K562 (cell line): ENCODE data around the gene RCOR2. TPM values are rescaled to one million over a fixed set of nuclear protein-coding genes. Genes with fewer than 3 reads are reported as not detected.

ENCODE experiments used
- ARID2 ChIP-seq: fragments of 450-650 bp; IDR thresholded peaks from 2 replicates; pipeline ENCODE4 v1.6.1; 2017; ENCODE audit warnings: antibody characterized with exemption, mild to moderate bottlenecking
- ARID3B ChIP-seq: fragments of 250-450 bp; sonication (Bioruptor Pico); IDR thresholded peaks from 2 replicates; pipeline ENCODE4 v1.4.0; 2020; ENCODE audit warnings: borderline replicate concordance
- ATF2 ChIP-seq: sonication (generic); formaldehyde crosslinking; IDR thresholded peaks from 2 replicates; pipeline ENCODE4 v1.8.1; 2022; ENCODE audit warnings: missing genetic modification reagents
- BHLHE40 ChIP-seq: IDR thresholded peaks from 2 replicates; pipeline ENCODE4 v1.6.1; 2011; ENCODE audit warnings: low read length, improper control_type of control experiment
- CHD4 ChIP-seq: fragments of 200-600 bp; sonication (generic); IDR thresholded peaks from 3 replicates; pipeline ENCODE4 v1.6.1; 2012; ENCODE audit warnings: low read depth, mild to moderate bottlenecking, mixed read lengths, low read length, inconsistent platforms; ENCODE audit not compliant: insufficient read depth, insufficient replicate concordance, poor library complexity, severe bottlenecking
- CREB3L1 ChIP-seq: fragments of 450-650 bp; IDR thresholded peaks from 2 replicates; pipeline ENCODE4 v1.6.1; 2014; ENCODE audit warnings: low read depth, mild to moderate bottlenecking, moderate library complexity, borderline replicate concordance
- E2F1 ChIP-seq: sonication (generic); formaldehyde crosslinking; IDR thresholded peaks from 2 replicates; pipeline ENCODE4 v1.8.1; 2023; ENCODE audit warnings: mild to moderate bottlenecking, missing genetic modification reagents, moderate library complexity
- ETV1 ChIP-seq: fragments of 450-650 bp; conservative IDR thresholded peaks from 2 replicates; pipeline ENCODE4 v1.6.1; 2016; ENCODE audit warnings: missing genetic modification characterization, control low read depth, low read depth, missing compliant biosample characterization
- HLTF ChIP-seq: fragments of 450-650 bp; IDR thresholded peaks from 2 replicates; pipeline ENCODE4 v1.6.1; 2016
- HMGN3 ChIP-seq: IDR thresholded peaks from 2 replicates; pipeline ENCODE4 v1.6.1; 2011; ENCODE audit warnings: borderline replicate concordance, low read depth, mild to moderate bottlenecking, mixed read lengths, low read length; ENCODE audit not compliant: insufficient read length; ENCODE audit errors: extremely low read depth
- HNRNPUL1 ChIP-seq: fragments of 200-400 bp; formaldehyde crosslinking; IDR thresholded peaks from 2 replicates; pipeline ENCODE4 v1.6.1; 2017; ENCODE audit warnings: low read length
- MAX ChIP-seq: sonication (generic); formaldehyde crosslinking; IDR thresholded peaks from 2 replicates; pipeline ENCODE4 v1.9.0; 2022; ENCODE audit warnings: mild to moderate bottlenecking, missing genetic modification reagents
- MYC ChIP-seq, 2 experiments: fragments of 250-450 bp in 1 of 2; sonication (Bioruptor Pico) in 1 of 2; IDR thresholded peaks; 2 replicates each; pipeline versions ENCODE4 v1.5.1 to v1.6.1; 2012 to 2021; ENCODE audit warnings: low read depth in 2 of 2, borderline replicate concordance in 1 of 2, improper control_type of control experiment in 1 of 2, low read length in 1 of 2, mild to moderate bottlenecking in 1 of 2, moderate library complexity in 1 of 2
- NCOA4 ChIP-seq: fragments of 450-650 bp; IDR thresholded peaks from 2 replicates; pipeline ENCODE4 v1.6.1; 2018; ENCODE audit warnings: mild to moderate bottlenecking; ENCODE audit not compliant: partially characterized antibody
- RBM22 ChIP-seq: fragments of 200-400 bp; formaldehyde crosslinking; IDR thresholded peaks from 2 replicates; pipeline ENCODE4 v1.6.1; 2018; ENCODE audit warnings: low read length, low read depth; ENCODE audit not compliant: poor library complexity, severe bottlenecking
- SAFB ChIP-seq: fragments of 200-400 bp; formaldehyde crosslinking; IDR thresholded peaks from 2 replicates; pipeline ENCODE4 v1.6.1; 2017; ENCODE audit warnings: low read depth, low read length, borderline replicate concordance
- SNAPC5 ChIP-seq: fragments of 250-450 bp; sonication (Bioruptor Pico); IDR thresholded peaks from 2 replicates; pipeline ENCODE4 v1.8.0; 2021; ENCODE audit warnings: moderate library complexity, mild to moderate bottlenecking, inconsistent platforms
- SRSF9 ChIP-seq: fragments of 200-400 bp; formaldehyde crosslinking; IDR thresholded peaks from 2 replicates; pipeline ENCODE4 v1.6.1; 2017; ENCODE audit warnings: low read depth, low read length, borderline replicate concordance
- U2AF1 ChIP-seq: fragments of 200-400 bp; formaldehyde crosslinking; optimal IDR thresholded peaks from 2 replicates; pipeline ENCODE3; 2017; ENCODE audit warnings: mild to moderate bottlenecking, low read depth, low read length, moderate library complexity
- ZNF57 ChIP-seq: fragments of 450-650 bp; formaldehyde crosslinking; IDR thresholded peaks from 2 replicates; pipeline ENCODE4 v1.4.0; 2020; ENCODE audit warnings: mild to moderate bottlenecking, moderate library complexity
- polyA plus RNA-seq, 8 experiments: library from polyadenylated mRNA; depleted of rRNA in 4 of 8; stranded (reverse) in 5 of 8; unstranded in 3 of 8; fragments of >200 nt; fragmentation: Nextera tagmentation in 2 of 8; fragmentation: Illumina TruSeq in 1 of 8; extraction: Ambion mirVana in 2 of 8; extraction: Trizol in 1 of 8; gene quantifications; 2 replicates each; pipeline versions ENCODE4 v1.2.1 to v1.2.3, GENCODE V29; 2011 to 2014; ENCODE audit warnings: inconsistent platforms in 1 of 8, missing spikeins in 1 of 8
- total RNA-seq, 7 experiments: library from RNA; depleted of rRNA in 6 of 7; stranded (reverse); fragments of >200 nt in 6 of 7; fragmentation: Illumina TruSeq in 2 of 7; extraction: Trizol in 2 of 7; gene quantifications; 2 replicates each; pipeline versions ENCODE4 v1.2.1 to v1.2.3, GENCODE V29; 2011 to 2021; ENCODE audit warnings: low replicate concordance in 1 of 7

The RCOR2 gene
- total and polyA plus RNA-seq, 9 of the 15 experiments (the other 6 are each of a cell fraction or from before 2014, with no cell fraction given): 0.04 to 6.5 (median 2.5) TPM; not detected in 1

GRCh38 chr11:63937713-63938478, 20.9 kb upstream of the RCOR2 start (continued):
- TF ChIP-seq U2AF1: no peak
- no peak for TF ChIP-seq ARID2
- TF ChIP-seq MYC (IDR thresholded peaks at IDR 0.05; ENCODE audit: low read depth, low read length): peak; percentile 18; the same call in 1 of the 2 replicates
- no peak for TF ChIP-seq MYC (CRISPR knock-in tag; IDR thresholded peaks at IDR 0.05; ENCODE audit: borderline replicate concordance, low read depth)
- no peak for TF ChIP-seq NCOA4
- TF ChIP-seq HLTF: no peak
- no peak for TF ChIP-seq SRSF9
- no peak for TF ChIP-seq SAFB
- TF ChIP-seq RBM22: no peak
- no peak for TF ChIP-seq CHD4
- TF ChIP-seq HMGN3: no peak
- peak; percentile 87 for TF ChIP-seq BHLHE40
- no peak for TF ChIP-seq SNAPC5
- TF ChIP-seq MAX (CRISPR knock-in tag): no peak
- 0 out of 2 replicates have a peak, but pooled peaks have one; percentile 21 for TF ChIP-seq CREB3L1
- no peak for TF ChIP-seq ARID3B (CRISPR knock-in tag)
- TF ChIP-seq ATF2 (CRISPR knock-in tag): no peak
- no peak for TF ChIP-seq E2F1
- TF ChIP-seq HNRNPUL1: no peak
- no peak for TF ChIP-seq ZNF57 (CRISPR knock-in tag)
- peak; percentile 34; the same call in 1 of the 2 replicates for TF ChIP-seq ETV1 (tag)
